ENCODE data around the gene ZNF775. TPM values are rescaled to one million over a fixed set of nuclear protein-coding genes. Genes with fewer than 3 reads are reported as not detected.
A peak's percentile ranks its signal among the peaks of the same experiment; 100 is the strongest.

ZNF775 gene
- total and polyA plus RNA-seq, 2 experiments from 2014 or later = 0.75 to 3.9 TPM

- Histone ChIP-seq H3K27ac (no peak overlapping the region), H3K36me3 (ENCODE audit: low read depth) (no peaks in the 10 kb centered on the region), H3K4me1 (ENCODE audit: insufficient read depth) (peaks cover 8% of the 10 kb centered on the region), H3K9ac (no peak overlapping the region), H3K9me2 (ENCODE audit: insufficient read depth) (no peaks in the 10 kb centered on the region), H3K79me2 (ENCODE audit: insufficient read depth) (no peaks in the 10 kb centered on the region), H4K20me1 (ENCODE audit: insufficient read depth) (no peaks in the 10 kb centered on the region), H2AFZ (no peak overlapping the region), H3K4me2 (ENCODE audit: unreplicated experiment) (no peak overlapping the region), H3K4me3 (no peak overlapping the region), H3K9me3 (ENCODE audit: low read depth) (no peaks in the 10 kb centered on the region), H3K27me3 (replicated peaks; ENCODE audit: insufficient read depth) (no peaks in the 10 kb centered on the region), H3F3A (ENCODE audit: insufficient read depth) (no peaks in the 10 kb centered on the region)
- no peak for DNase-seq
- in situ Hi-C loops (cut with MboI) = no loop called here
- TF ChIP-seq EZH2 (IDR thresholded peaks at IDR 0.05; ENCODE audit: insufficient read depth, poor library complexity, severe bottlenecking) (no peak), EZH2phosphoT487 (IDR thresholded peaks at IDR 0.05; ENCODE audit: insufficient read depth, low read depth) (no peak)
- 91 to 93% methylated on average over 7 of the region's 7 CpGs for WGBS, 2 experiments (ENCODE audit: low coverage in 1 of 2, low lambda C conversion rate in 2 of 2, missing lambda C conversion rate in 2 of 2)
Observed at GRCh38 chr7:150388306-150388705, 9.2 kb downstream of the ZNF775 start.

GRCh38 chr7:150388709-150389531, 9.8 kb downstream of the ZNF775 start:
- peak; percentile 61 for DNase-seq
- Histone ChIP-seq H3K27ac (no peak overlapping the region), H3K9ac (no peak overlapping the region), H3K27me3 (replicated peaks; ENCODE audit: insufficient read depth) (no peaks in the 10 kb centered on the region), H3K9me3 (ENCODE audit: low read depth) (no peaks in the 10 kb centered on the region), H3K9me2 (ENCODE audit: insufficient read depth) (no peaks in the 10 kb centered on the region), H3K4me3 (no peak overlapping the region), H3K4me2 (ENCODE audit: unreplicated experiment) (no peak overlapping the region), H3K4me1 (ENCODE audit: insufficient read depth) (peaks cover 8% of the 10 kb centered on the region), H3F3A (ENCODE audit: insufficient read depth) (no peaks in the 10 kb centered on the region), H4K20me1 (ENCODE audit: insufficient read depth) (no peaks in the 10 kb centered on the region), H2AFZ (no peak overlapping the region), H3K79me2 (ENCODE audit: insufficient read depth) (no peaks in the 10 kb centered on the region), H3K36me3 (ENCODE audit: low read depth) (no peaks in the 10 kb centered on the region)
- in situ Hi-C loops (cut with MboI) = no loop called here
- TF ChIP-seq EZH2phosphoT487 (IDR thresholded peaks at IDR 0.05; ENCODE audit: insufficient read depth, low read depth) = no peak
- TF ChIP-seq EZH2 (IDR thresholded peaks at IDR 0.05; ENCODE audit: insufficient read depth, poor library complexity, severe bottlenecking) = no peak
- 59 to 60% methylated on average over 19 to 20 of the region's 20 CpGs for WGBS, 2 experiments (ENCODE audit: low coverage in 1 of 2, low lambda C conversion rate in 2 of 2, missing lambda C conversion rate in 2 of 2)

GRCh38 chr7:150389532-150389816, 10.3 kb downstream of the ZNF775 start:
- no peaks in the 10 kb centered on the region for H3K27me3 ChIP-seq (replicated peaks; ENCODE audit: insufficient read depth)
- H3K27ac ChIP-seq = no peak overlapping the region
- H3K4me2 ChIP-seq (ENCODE audit: unreplicated experiment) = no peak overlapping the region
- no peaks in the 10 kb centered on the region for H3K9me3 ChIP-seq (ENCODE audit: low read depth)
- no peak overlapping the region for H2AFZ ChIP-seq
- H3F3A ChIP-seq (ENCODE audit: insufficient read depth) = no peaks in the 10 kb centered on the region
- H3K36me3 ChIP-seq (ENCODE audit: low read depth) = no peaks in the 10 kb centered on the region
- H3K79me2 ChIP-seq (ENCODE audit: insufficient read depth) = no peaks in the 10 kb centered on the region
- H3K9me2 ChIP-seq (ENCODE audit: insufficient read depth) = no peaks in the 10 kb centered on the region
- H3K4me1 ChIP-seq (ENCODE audit: insufficient read depth) = peaks cover 8% of the 10 kb centered on the region
- TF ChIP-seq EZH2phosphoT487 (IDR thresholded peaks at IDR 0.05; ENCODE audit: insufficient read depth, low read depth) = no peak
- in situ Hi-C loops (cut with MboI) = no loop called here
- WGBS, 2 experiments (ENCODE audit: low coverage in 1 of 2, low lambda C conversion rate in 2 of 2, missing lambda C conversion rate in 2 of 2) = 77 to 83% methylated on average over 5 of the region's 5 CpGs
- H4K20me1 ChIP-seq (ENCODE audit: insufficient read depth) = no peaks in the 10 kb centered on the region
- no peak for DNase-seq
- H3K4me3 ChIP-seq = no peak overlapping the region
- no peak overlapping the region for H3K9ac ChIP-seq

- Histone ChIP-seq H3K4me3 (no peak overlapping the region), H3K9me2 (ENCODE audit: insufficient read depth) (no peaks in the 10 kb centered on the region), H3K27me3 (replicated peaks; ENCODE audit: insufficient read depth) (no peaks in the 10 kb centered on the region), H4K20me1 (ENCODE audit: insufficient read depth) (no peaks in the 10 kb centered on the region), H3K36me3 (ENCODE audit: low read depth) (no peaks in the 10 kb centered on the region), H3F3A (ENCODE audit: insufficient read depth) (no peaks in the 10 kb centered on the region), H3K4me1 (ENCODE audit: insufficient read depth) (peaks cover 8% of the 10 kb centered on the region), H3K27ac (no peak overlapping the region), H3K4me2 (ENCODE audit: unreplicated experiment) (no peak overlapping the region), H3K79me2 (ENCODE audit: insufficient read depth) (no peaks in the 10 kb centered on the region), H2AFZ (no peak overlapping the region), H3K9ac (no peak overlapping the region), H3K9me3 (ENCODE audit: low read depth) (no peaks in the 10 kb centered on the region)
- in situ Hi-C loops (cut with MboI) = no loop called here
- TF ChIP-seq EZH2phosphoT487 (IDR thresholded peaks at IDR 0.05; ENCODE audit: insufficient read depth, low read depth) = no peak
- TF ChIP-seq EZH2 (IDR thresholded peaks at IDR 0.05; ENCODE audit: insufficient read depth, poor library complexity, severe bottlenecking) = no peak
- peak; percentile 31 for DNase-seq
- 72 to 83% methylated on average over 7 of the region's 7 CpGs for WGBS, 2 experiments (ENCODE audit: low coverage in 1 of 2, low lambda C conversion rate in 2 of 2, missing lambda C conversion rate in 2 of 2)
Observed at GRCh38 chr7:150390205-150390604, 11.1 kb downstream of the ZNF775 start.
